ENCODE data around the gene SMC5.
"Not testable (repeated sequence)": the region's sequence is repeated elsewhere in the genome, so short reads cannot be mapped to it uniquely, and the experiment has no call there.

SMC5 gene

GRCh38 chr9:70278305-70278704 is 19.5 kb downstream of the SMC5 start:
- DNase-seq = no peak

- DNase-seq = no peak
These were observed 25.1 kb downstream of the SMC5 start for GRCh38 chr9:70283848-70284247.

GRCh38 chr9:70285246-70285645 is 26.5 kb downstream of the SMC5 start:
- DNase-seq = no peak

GRCh38 chr9:70285981-70286598 is 27.3 kb downstream of the SMC5 start:
- no peak for DNase-seq

- no peak for DNase-seq
These were observed 31.8 kb downstream of the SMC5 start for GRCh38 chr9:70290626-70291025.

GRCh38 chr9:70291446-70291845 is 32.7 kb downstream of the SMC5 start:
- no peak for DNase-seq

- no peak for DNase-seq
These were observed 33.5 kb downstream of the SMC5 start for GRCh38 chr9:70292253-70292652.

GRCh38 chr9:70293214-70293613 is 34.4 kb downstream of the SMC5 start:
- DNase-seq = no peak

GRCh38 chr9:70297141-70297540 is 38.4 kb downstream of the SMC5 start:
- DNase-seq = no peak

- no peak for DNase-seq
These were observed 39.5 kb downstream of the SMC5 start for GRCh38 chr9:70298245-70298771.

- DNase-seq = no peak
These were observed 44.5 kb downstream of the SMC5 start for GRCh38 chr9:70303268-70303667.

GRCh38 chr9:70304810-70305209 is 46.0 kb downstream of the SMC5 start:
- no peak for DNase-seq

GRCh38 chr9:70315389-70315788 is 56.6 kb downstream of the SMC5 start:
- no peak for DNase-seq

GRCh38 chr9:70318002-70318401 is 59.2 kb downstream of the SMC5 start:
- DNase-seq = no peak

GRCh38 chr9:70322096-70322495 is 63.3 kb downstream of the SMC5 start:
- no peak for DNase-seq

GRCh38 chr9:70324963-70325362 is 66.2 kb downstream of the SMC5 start:
- DNase-seq = no peak

- DNase-seq = not testable (repeated sequence)
These were observed 69.8 kb downstream of the SMC5 start for GRCh38 chr9:70328625-70329024.

- DNase-seq = no peak
These were observed 81.8 kb downstream of the SMC5 start for GRCh38 chr9:70340572-70340971.

GRCh38 chr9:70347046-70347445 is 88.3 kb downstream of the SMC5 start:
- no peak for DNase-seq

- no peak for DNase-seq
These were observed 93.6 kb downstream of the SMC5 start for GRCh38 chr9:70352356-70352755.

- peak; percentile 9 for DNase-seq
These were observed 94.0 kb downstream of the SMC5 start for GRCh38 chr9:70352802-70353201.

GRCh38 chr9:70355801-70356200 is 97.0 kb downstream of the SMC5 start:
- no peak for DNase-seq

- no peak for DNase-seq
These were observed 104.2 kb downstream of the SMC5 start for GRCh38 chr9:70362952-70363351.

- DNase-seq = no peak
These were observed 105.0 kb downstream of the SMC5 start for GRCh38 chr9:70363760-70364159.

GRCh38 chr9:70367305-70367930 is 108.6 kb downstream of the SMC5 start:
- DNase-seq = no peak
